H1 (cell line): ENCODE data around the gene SFXN1. TPM values are rescaled to one million over a fixed set of nuclear protein-coding genes. Genes with fewer than 3 reads are reported as not detected.

Experiments
- CTCF ChIA-PET: fragments of 300-600 bp; sonication (Branson Sonifier 250); formaldehyde crosslinking; loops from one replicate; lab custom pipeline; 2021; ENCODE audit not compliant: partially characterized antibody; lab: Charles Lee
- POLR2A ChIA-PET: fragments of 300-600 bp; sonication (Branson Sonifier 250); formaldehyde crosslinking; loops from one replicate; lab custom pipeline; 2021; ENCODE audit warnings: inconsistent platforms; ENCODE audit not compliant: partially characterized antibody; lab: Charles Lee
- DNase-seq, 2 experiments: peaks; one replicate each; pipeline versions ENCODE4 v3.0.0 to v3.0.0-alpha.2; 2010 to 2022; ENCODE audit warnings: low spot score in 2 of 2, low read depth in 1 of 2, mixed read lengths in 1 of 2
- FAIRE-seq: peaks from 2 replicates; lab custom pipeline; 2011; peaks lifted over from hg19 to GRCh38; lab: Jason Lieb, UNC
- H2AFZ ChIP-seq: 2 replicates; pipeline ENCODE4 v1.8.1; 2012; ENCODE audit warnings: low read length, inconsistent platforms
- H2AK5ac ChIP-seq: 2 replicates; pipeline ENCODE4 v1.6.1; 2013; ENCODE audit warnings: low read depth, low read length
- H2BK120ac ChIP-seq: replicated peaks from 2 replicates; pipeline ENCODE3; 2013; ENCODE audit warnings: low read depth, low read length, inconsistent platforms
- H2BK12ac ChIP-seq: 2 replicates; pipeline ENCODE4 v1.6.1; 2013; ENCODE audit warnings: low read depth, low read length
- H2BK15ac ChIP-seq: 2 replicates; pipeline ENCODE4 v1.6.1; 2013; ENCODE audit warnings: low read length
- H2BK20ac ChIP-seq: 2 replicates; pipeline ENCODE4 v1.6.1; 2013; ENCODE audit warnings: low read length
- H2BK5ac ChIP-seq: 2 replicates; pipeline ENCODE4 v1.6.1; 2013; ENCODE audit warnings: low read depth, low read length
- H3K14ac ChIP-seq: 2 replicates; pipeline ENCODE4 v1.6.1; 2013; ENCODE audit warnings: inconsistent platforms; ENCODE audit not compliant: insufficient read length
- H3K18ac ChIP-seq: 2 replicates; pipeline ENCODE4 v1.6.1; 2013; ENCODE audit warnings: low read length; ENCODE audit errors: extremely low read depth
- H3K23ac ChIP-seq: 2 replicates; pipeline ENCODE4 v1.6.1; 2013; ENCODE audit warnings: inconsistent platforms; ENCODE audit not compliant: insufficient read length
- H3K23me2 ChIP-seq: 2 replicates; pipeline ENCODE4 v1.6.1; 2013; ENCODE audit warnings: low read depth, low read length
- H3K27ac ChIP-seq: 2 replicates; pipeline ENCODE4 v1.6.1; 2011; ENCODE audit warnings: low read depth, low read length, inconsistent platforms
- H3K27me3 ChIP-seq, 4 experiments: replicated peaks in 1 of 4; 1 replicate in 1 of 4; 2 replicates in 3 of 4; pipeline versions ENCODE4 v1.6.1 to v1.8.1; 2011 to 2013; ENCODE audit warnings: low read length in 3 of 4, mild to moderate bottlenecking in 3 of 4, inconsistent platforms in 2 of 4, mixed read lengths in 2 of 4, moderate library complexity in 1 of 4; ENCODE audit not compliant: control insufficient read depth in 3 of 4, insufficient read depth in 3 of 4; ENCODE audit errors: extremely low read depth in 1 of 4
- H3K36me3 ChIP-seq, 4 experiments: 2 replicates each; pipeline versions ENCODE4 v1.6.1 to v1.8.1; 2011 to 2013; ENCODE audit warnings: mild to moderate bottlenecking in 4 of 4, low read length in 3 of 4, moderate library complexity in 2 of 4, control low read depth in 1 of 4, inconsistent platforms in 1 of 4; ENCODE audit not compliant: insufficient read depth in 4 of 4, control insufficient read depth in 2 of 4
- H3K4ac ChIP-seq: replicated peaks from 2 replicates; pipeline ENCODE3; 2013; ENCODE audit warnings: low read length, low read depth, mixed read lengths, inconsistent platforms; ENCODE audit not compliant: insufficient read length
- H3K4me1 ChIP-seq, 4 experiments: replicated peaks in 1 of 4; 1 replicate in 1 of 4; 2 replicates in 3 of 4; pipeline versions ENCODE4 v1.6.1 to v1.8.1; 2011 to 2013; ENCODE audit warnings: low read length in 3 of 4, inconsistent platforms in 2 of 4, mixed read lengths in 1 of 4; ENCODE audit not compliant: insufficient read depth in 4 of 4, control insufficient read depth in 3 of 4
- H3K4me2 ChIP-seq, 2 experiments: 2 replicates each; pipeline versions ENCODE4 v1.6.1 to v1.8.1; 2011 to 2013; ENCODE audit warnings: low read depth in 2 of 2, low read length in 2 of 2, control low read depth in 1 of 2, inconsistent platforms in 1 of 2, mild to moderate bottlenecking in 1 of 2; ENCODE audit not compliant: insufficient read depth in 1 of 2
- H3K4me3 ChIP-seq, 4 experiments: fragments of 200-600, 300-600 bp in 1 of 4; sonication (generic), shearing (Covaris generic), sonication (Bioruptor Twin) in 1 of 4; 2 replicates each; pipeline versions ENCODE4 v1.5.1 to v1.8.1; 2011 to 2016; ENCODE audit warnings: low read length in 4 of 4, low read depth in 3 of 4, control low read depth in 2 of 4, inconsistent platforms in 2 of 4, mild to moderate bottlenecking in 2 of 4, mixed read lengths in 1 of 4, moderate library complexity in 1 of 4; ENCODE audit not compliant: insufficient read depth in 2 of 4; ENCODE audit errors: extremely low read depth in 1 of 4
- H3K56ac ChIP-seq: replicated peaks from 2 replicates; pipeline ENCODE3; 2013; ENCODE audit warnings: low read depth, mild to moderate bottlenecking, mixed read lengths, low read length, inconsistent platforms; ENCODE audit not compliant: insufficient read length
- H3K79me1 ChIP-seq: 2 replicates; pipeline ENCODE4 v1.6.1; 2013; ENCODE audit warnings: low read depth, low read length, control low read depth
- H3K79me2 ChIP-seq, 2 experiments: 2 replicates each; pipeline versions ENCODE4 v1.6.1 to v1.8.1; 2012 to 2013; ENCODE audit warnings: low read length in 2 of 2, mild to moderate bottlenecking in 2 of 2, inconsistent platforms in 1 of 2; ENCODE audit not compliant: insufficient read depth in 2 of 2, control insufficient read depth in 1 of 2
- H3K9ac ChIP-seq, 4 experiments: replicated peaks in 1 of 4; 1 replicate in 1 of 4; 2 replicates in 3 of 4; pipeline versions ENCODE4 v1.6.1 to v1.8.1; 2011 to 2013; ENCODE audit warnings: low read depth in 3 of 4, low read length in 3 of 4, control low read depth in 2 of 4, mild to moderate bottlenecking in 2 of 4, moderate library complexity in 2 of 4, inconsistent platforms in 1 of 4; ENCODE audit errors: extremely low read depth in 1 of 4
- H3K9me3 ChIP-seq, 2 experiments: 2 replicates each; pipeline versions ENCODE4 v1.6.1 to v1.8.1; 2012 to 2013; ENCODE audit warnings: mild to moderate bottlenecking in 2 of 2, moderate library complexity in 2 of 2, control low read depth in 1 of 2, inconsistent platforms in 1 of 2, low read depth in 1 of 2, low read length in 1 of 2, mixed read lengths in 1 of 2; ENCODE audit not compliant: insufficient read depth in 2 of 2
- H4K20me1 ChIP-seq, 2 experiments: replicated peaks in 1 of 2; 2 replicates each; pipeline versions ENCODE3 to v1.8.1; 2011 to 2013; ENCODE audit warnings: inconsistent platforms in 2 of 2, low read length in 2 of 2, mild to moderate bottlenecking in 1 of 2; ENCODE audit not compliant: insufficient read depth in 2 of 2, control insufficient read depth in 1 of 2
- H4K5ac ChIP-seq: 2 replicates; pipeline ENCODE4 v1.6.1; 2013; ENCODE audit warnings: low read length, low read depth, mixed read lengths, inconsistent platforms; ENCODE audit not compliant: insufficient read length
- H4K8ac ChIP-seq: 2 replicates; pipeline ENCODE4 v1.8.0; 2013; ENCODE audit warnings: mild to moderate bottlenecking, moderate library complexity, low read length, inconsistent platforms; ENCODE audit not compliant: insufficient read depth; ENCODE audit errors: extremely low read depth
- H4K91ac ChIP-seq: replicated peaks from 2 replicates; pipeline ENCODE3; 2013; ENCODE audit warnings: low read length, mixed read lengths, inconsistent platforms; ENCODE audit not compliant: insufficient read length
- MAFK ChIP-seq: IDR thresholded peaks from 2 replicates; pipeline ENCODE4 v1.6.1; 2012; ENCODE audit warnings: low read depth, mild to moderate bottlenecking, improper control_type of control experiment, low read length
- RFX5 ChIP-seq: IDR thresholded peaks from 2 replicates; pipeline ENCODE4 v1.6.1; 2011; ENCODE audit warnings: low read depth, low read length, improper control_type of control experiment, borderline replicate concordance
- SP2 ChIP-seq: IDR thresholded peaks from 2 replicates; pipeline ENCODE4 v1.6.1; 2012; ENCODE audit warnings: mild to moderate bottlenecking, low read length, inconsistent platforms
- WGBS, 2 experiments: shearing (Covaris generic) in 1 of 2; methylation state at CpG; one replicate each; pipeline versions ENCODE4 v1.1.6 to v1.1.7; 2013 to 2015; ENCODE audit warnings: low lambda C conversion rate in 2 of 2, mixed read lengths in 2 of 2, inconsistent platforms in 1 of 2, low coverage in 1 of 2, missing lambda C conversion rate in 1 of 2; ENCODE audit not compliant: insufficient replicate concordance in 2 of 2, insufficient coverage in 1 of 2, insufficient read length in 1 of 2; ENCODE audit errors: extremely low coverage in 1 of 2, missing lambda C conversion rate in 1 of 2; 5-methylcytosine and 5-hydroxymethylcytosine counted together
- polyA plus RNA-seq, 7 experiments: library from polyadenylated mRNA; depleted of rRNA in 3 of 7; stranded (reverse) in 5 of 7; unstranded in 2 of 7; fragments of >200 nt in 5 of 7; fragments of 200-250 nt in 2 of 7; gene quantifications; 1 replicate in 5 of 7; 2 replicates in 1 of 7; 4 replicates in 1 of 7; pipeline versions ENCODE4 v1.2.1 to v1.2.3, GENCODE V29; 2011 to 2013; ENCODE audit warnings: missing spikeins in 2 of 7, mixed read lengths in 2 of 7
- total RNA-seq: library from RNA; stranded (reverse); fragmentation: NEBNext Ultra II Directional; extraction: Animal tissue kit (Norgen Biotek cat#: 25700); gene quantifications from 2 replicates; pipeline ENCODE4 v1.2.1, GENCODE V29; 2021

Gene SFXN1
- total and polyA plus RNA-seq, 2 of the 8 experiments (the other 6 are each of a cell fraction or from before 2014, with no cell fraction given) = 72.7 to 97.6 TPM

DNA sequence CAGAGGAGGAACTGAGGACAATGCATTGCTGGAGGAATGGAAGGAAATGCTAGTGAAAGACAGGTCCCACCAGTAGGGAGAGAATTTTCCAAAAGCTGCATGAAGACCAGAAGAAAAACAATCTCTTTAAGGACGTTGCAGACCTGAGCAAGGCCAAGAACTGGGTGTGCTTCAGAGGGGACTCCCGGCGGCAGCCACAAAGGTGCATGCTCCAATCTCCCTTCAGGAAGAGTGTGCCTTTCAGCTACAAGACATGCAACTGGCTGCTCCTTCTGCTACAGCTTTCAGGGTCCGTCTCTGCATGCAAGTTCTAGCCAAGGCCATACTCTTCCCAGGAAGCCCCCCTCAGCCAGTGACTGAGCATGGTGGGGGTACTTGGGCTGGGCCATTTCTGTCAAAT lies 62.9 kb downstream of the SFXN1 start:
- Histone ChIP-seq H3K27ac (no peak overlapping the region), H2BK20ac (no peak overlapping the region), H2BK120ac (no peak overlapping the region), H3K4ac (no peak overlapping the region), H2BK15ac (no peak overlapping the region; the same call in 1 of the 2 replicates), H4K8ac (no peak overlapping the region), H2AFZ (0 out of 2 replicates have a peak overlapping the region, but pooled peaks have one; percentile 35), H2BK12ac (peak overlapping the region; percentile 61; the same call in 1 of the 2 replicates), H3K36me3 (no peaks in the 10 kb centered on the region), H3K9ac (no peak overlapping the region), H2AK5ac (no peak overlapping the region), H3K18ac (peak overlapping the region; percentile 74; the same call in 1 of the 2 replicates), H3K14ac (no peak overlapping the region), H3K56ac (no peak overlapping the region), H4K91ac (no peak overlapping the region), H3K4me3 (no peak overlapping the region), H3K9me3 (no peaks in the 10 kb centered on the region), H3K27me3 (no peaks in the 10 kb centered on the region; a peak in 2 of 7 replicates), H3K4me1 (peaks cover 0 to 14% (median 11%) of the 10 kb centered on the region in 4 experiments; a peak in 5 of 7 replicates), H4K20me1 (no peaks in the 10 kb centered on the region), H3K23me2 (no peaks in the 10 kb centered on the region), H3K79me2 (no peaks in the 10 kb centered on the region), H3K79me1 (no peaks in the 10 kb centered on the region), H3K23ac (no peak overlapping the region), H4K5ac (no peak overlapping the region), H2BK5ac (no peak overlapping the region; the same call in 1 of the 2 replicates), H3K4me2 (no peak overlapping the region)
- FAIRE-seq (no peak), DNase-seq (no peak)
- TF ChIP-seq MAFK = no peak
- TF ChIP-seq RFX5 = no peak
- TF ChIP-seq SP2 = no peak
- WGBS, 2 experiments = 81% methylated on average over 4 of the region's 4 CpGs; no CpG with 5 or more reads in 1 of the 2 experiments
- ChIA-PET POLR2A (interaction anchor here (0.6 to 2.3 kb wide), 3 partner anchors 8 to 36 kb away, joined by 3 to 7 read pairs (median 3); no protein-coding TSS in a partner anchor), CTCF (interaction anchor here (0.6 to 15.3 kb wide), 10 partner anchors 8 to 268 kb away, joined by 3 to 199 read pairs (median 4); no protein-coding TSS in a partner anchor)
